Thoracic aorta (tissue), 2 donors: Measurements from ENCODE around the gene ATXN7L1. TPM values are rescaled to one million over a fixed set of nuclear protein-coding genes. Genes with fewer than 3 reads are reported as not detected.

Source experiments
- ATAC-seq: fragments of 150-250 bp; one replicate; pipeline ENCODE4 v1.8.0; 2017; ENCODE audit warnings: low read depth; ENCODE audit not compliant: insufficient number of reproducible peaks, low FRiP score
- DNase-seq: peaks from one replicate; pipeline ENCODE4 v3.0.0-alpha.2; 2020; ENCODE audit warnings: low spot score
- H3K27ac ChIP-seq, 2 donors: fragments of 200-600 bp; sonication (generic); 1 replicate in 1 of 2; 2 replicates in 1 of 2; pipeline ENCODE4 v1.5.1; 2016; ENCODE audit warnings: mild to moderate bottlenecking in 2 of 2, moderate library complexity in 2 of 2
- H3K27me3 ChIP-seq: fragments of 200-600 bp; sonication (generic); replicated peaks from 2 replicates; pipeline ENCODE4 v1.6.0; 2016; ENCODE audit warnings: mild to moderate bottlenecking; ENCODE audit not compliant: insufficient read depth
- H3K36me3 ChIP-seq: fragments of 200-600 bp; sonication (generic); one replicate; pipeline ENCODE4 v1.5.1; 2016
- H3K4me1 ChIP-seq, 2 donors: fragments of 200-600 bp; sonication (generic); 1 replicate in 1 of 2; 2 replicates in 1 of 2; pipeline versions ENCODE4 v1.5.1 to v1.6.0; 2016; ENCODE audit warnings: low read depth in 2 of 2, mild to moderate bottlenecking in 1 of 2; ENCODE audit not compliant: control insufficient read depth in 1 of 2
- H3K4me3 ChIP-seq: fragments of 200-600 bp; sonication (generic); 2 replicates; pipeline ENCODE4 v1.5.1; 2016; ENCODE audit warnings: mild to moderate bottlenecking
- H3K9me3 ChIP-seq: fragments of 200-600 bp; sonication (generic); 2 replicates; pipeline ENCODE4 v1.5.1; 2016
- CTCF ChIP-seq: fragments of 200-600 bp; sonication (generic); IDR thresholded peaks from one replicate; pipeline ENCODE4 v1.5.1; 2019; ENCODE audit warnings: antibody characterized with exemption
- total RNA-seq, 2 donors: library from RNA; depleted of rRNA; stranded (reverse); fragments of >200 nt; gene quantifications; one replicate each; pipeline versions ENCODE4 v1.1.0 to v1.2.3, GENCODE V29; 2016

Gene ATXN7L1
- total RNA-seq, 2 donors from 2014 or later, result 11.6 to 13.4 TPM

GRCh38 chr7:105866102-105866801 lies 10.1 kb downstream of the ATXN7L1 start:
- no peak for ATAC-seq
- Histone ChIP-seq H3K27ac (no peak overlapping the region), H3K4me1 (no peaks in the 10 kb centered on the region), H3K27me3 (no peaks in the 10 kb centered on the region), H3K9me3 (no peaks in the 10 kb centered on the region), H3K4me3 (no peak overlapping the region), H3K36me3 (no peaks in the 10 kb centered on the region)
- TF ChIP-seq CTCF, result no peak
- no peak for DNase-seq

- H3K9me3 ChIP-seq, result no peaks in the 10 kb centered on the region
- no peaks in the 10 kb centered on the region for H3K4me1 ChIP-seq
- no peaks in the 10 kb centered on the region for H3K27me3 ChIP-seq
- H3K4me3 ChIP-seq, result no peak overlapping the region
- no peak for TF ChIP-seq CTCF
- ATAC-seq (no peak), DNase-seq (no peak)
- H3K27ac ChIP-seq, result no peak overlapping the region
- no peaks in the 10 kb centered on the region for H3K36me3 ChIP-seq
Observed at GRCh38 chr7:105863876-105864275, 12.5 kb downstream of the ATXN7L1 start.

DNA sequence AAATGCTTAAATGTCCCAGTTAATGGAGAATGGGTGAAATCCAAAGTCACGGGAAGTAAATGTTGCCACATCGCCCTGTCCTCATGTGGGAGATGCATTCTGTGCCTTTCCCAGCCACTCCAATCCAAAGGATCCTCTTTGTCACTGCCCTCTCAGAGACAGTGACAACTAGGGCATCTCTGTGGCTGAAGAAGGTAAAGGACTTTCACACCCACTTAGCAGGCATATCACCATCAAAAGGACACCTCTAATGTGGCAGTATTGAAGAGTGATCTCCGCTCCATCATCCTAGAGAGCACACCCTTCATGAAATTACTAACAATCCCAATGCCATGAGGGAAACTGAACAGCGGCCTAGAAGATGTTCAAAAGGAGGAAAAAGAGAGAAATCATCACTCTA lies 13.6 kb downstream of the ATXN7L1 start:
- no peaks in the 10 kb centered on the region for H3K9me3 ChIP-seq
- no peak for ATAC-seq
- no peaks in the 10 kb centered on the region for H3K4me1 ChIP-seq
- H3K36me3 ChIP-seq, result no peaks in the 10 kb centered on the region
- no peak overlapping the region for H3K4me3 ChIP-seq
- no peak overlapping the region for H3K27ac ChIP-seq
- no peak for DNase-seq
- no peak for TF ChIP-seq CTCF
- H3K27me3 ChIP-seq, result no peaks in the 10 kb centered on the region

- DNase-seq (no peak), ATAC-seq (no peak)
- Histone ChIP-seq H3K9me3 (no peaks in the 10 kb centered on the region), H3K4me1 (no peaks in the 10 kb centered on the region), H3K27me3 (no peaks in the 10 kb centered on the region), H3K36me3 (no peaks in the 10 kb centered on the region), H3K27ac (no peak overlapping the region), H3K4me3 (no peak overlapping the region)
- no peak for TF ChIP-seq CTCF
Observed at GRCh38 chr7:105862276-105862675, 14.1 kb downstream of the ATXN7L1 start.

DNA sequence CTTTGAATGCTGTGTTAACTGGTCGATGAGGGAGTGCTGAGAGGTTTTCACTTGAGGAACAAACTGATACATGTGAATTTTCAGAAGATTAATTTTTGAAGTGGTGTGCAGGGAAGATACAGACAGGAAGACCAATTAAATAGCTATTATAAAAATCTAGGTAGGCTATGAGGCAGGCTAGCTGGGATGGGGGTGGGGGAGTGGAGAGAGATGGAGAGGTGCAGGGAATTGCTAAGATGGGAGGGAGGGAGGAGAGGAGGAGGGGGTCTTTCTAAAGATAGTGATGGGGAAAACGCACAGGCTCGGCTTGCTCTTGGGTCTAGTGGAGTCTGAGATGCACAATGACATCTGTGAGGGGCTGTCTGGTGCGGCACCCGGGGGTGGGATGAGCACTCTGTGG lies 15.2 kb downstream of the ATXN7L1 start:
- Histone ChIP-seq H3K9me3 (no peaks in the 10 kb centered on the region), H3K4me1 (no peaks in the 10 kb centered on the region), H3K27ac (no peak overlapping the region), H3K36me3 (no peaks in the 10 kb centered on the region), H3K4me3 (no peak overlapping the region), H3K27me3 (no peaks in the 10 kb centered on the region)
- ATAC-seq (no peak), DNase-seq (no peak)
- TF ChIP-seq CTCF, result no peak
